Renal pelvis (tissue), 12 donors: ENCODE results near the gene SEC23IP. TPM values are rescaled to one million over a fixed set of nuclear protein-coding genes. Genes with fewer than 3 reads are reported as not detected.
"Not testable (repeated sequence)": the region's sequence is repeated elsewhere in the genome, so short reads cannot be mapped to it uniquely, and the experiment has no call there.

Source experiments
- DNase-seq: peaks from one replicate; pipeline ENCODE4 v3.0.0-alpha.2; 2013
- long read RNA-seq, 16 experiments: transcript quantifications; one replicate each; lab custom pipeline, GENCODE V29; 2026
- polyA plus RNA-seq, 3 donors: library from polyadenylated mRNA; unstranded; fragments of 120-200 nt; gene quantifications; one replicate each; pipeline ENCODE4 v1.2.1, GENCODE V29; 2013; ENCODE audit not compliant: insufficient read length in 3 of 3

The SEC23IP gene
- 10 to 100 TPM; 67.7 to 73.6 (median 70.5) TPM for polyA plus RNA-seq
- long read RNA-seq, donor 1, partial matches to known transcripts = 0 of 2 reads
- long read RNA-seq, donor 1, other reads (novel, unspliced or antisense) = 0 of 2 reads
- long read RNA-seq, donor 2 = 0 reads
- long read RNA-seq, donor 3, partial matches to known transcripts = 5 of 5 reads
- long read RNA-seq, donor 3, other reads (novel, unspliced or antisense) = 0 of 5 reads
- long read RNA-seq, donor 4, partial matches to known transcripts = 20 of 21 reads
- long read RNA-seq, donor 4, other reads (novel, unspliced or antisense) = 0 of 21 reads
- long read RNA-seq, donor 5, full-length matches to known transcripts = 2 of 7 reads
- long read RNA-seq, donor 5, partial matches to known transcripts = 5 of 7 reads
- long read RNA-seq, donor 5, other reads (novel, unspliced or antisense) = 0 of 7 reads
- long read RNA-seq, donor 6, full-length matches to known transcripts = 2 of 12 reads
- long read RNA-seq, donor 6, partial matches to known transcripts = 10 of 12 reads
- long read RNA-seq, donor 6, other reads (novel, unspliced or antisense) = 0 of 12 reads
- long read RNA-seq, donor 7, partial matches to known transcripts = 14 of 15 reads
- long read RNA-seq, donor 7, other reads (novel, unspliced or antisense) = 0 of 15 reads
- long read RNA-seq, donor 8, full-length matches to known transcripts = 2 of 2 reads
- long read RNA-seq, donor 8, partial matches to known transcripts = 0 of 2 reads
- long read RNA-seq, donor 8, other reads (novel, unspliced or antisense) = 0 of 2 reads
- long read RNA-seq, donor 9, full-length matches to known transcripts = 3 of 3 reads
- long read RNA-seq, donor 9, partial matches to known transcripts = 0 of 3 reads
- long read RNA-seq, donor 9, other reads (novel, unspliced or antisense) = 0 of 3 reads
- long read RNA-seq, donor 10 = 0 reads
- long read RNA-seq, donor 11, partial matches to known transcripts = 11 of 14 reads
- long read RNA-seq, donor 11, other reads (novel, unspliced or antisense) = 0 of 14 reads
- long read RNA-seq, donor 12, partial matches to known transcripts = 20 of 21 reads
- long read RNA-seq, donor 12, other reads (novel, unspliced or antisense) = 0 of 21 reads
- long read RNA-seq, donor 13, partial matches to known transcripts = 5 of 5 reads
- long read RNA-seq, donor 13, other reads (novel, unspliced or antisense) = 0 of 5 reads
- long read RNA-seq, donor 14 = 0 reads
- long read RNA-seq, donor 15, full-length matches to known transcripts = 6 of 6 reads
- long read RNA-seq, donor 15, partial matches to known transcripts = 0 of 6 reads
- long read RNA-seq, donor 15, other reads (novel, unspliced or antisense) = 0 of 6 reads
- long read RNA-seq, donor 16, full-length matches to known transcripts = 1 of 22 reads
- long read RNA-seq, donor 16, partial matches to known transcripts = 21 of 22 reads
- long read RNA-seq, donor 16, other reads (novel, unspliced or antisense) = 0 of 22 reads

- DNase-seq = peak; percentile 95
Observed at GRCh38 chr10:119892188-119893065, at the start of gene SEC23IP. SEC23IP (plus strand) TSS chr10:119892730; CDS start chr10:119892783, 53 bp downstream.

- no peak for DNase-seq
Observed at GRCh38 chr10:119845656-119846055, 46.9 kb upstream of the SEC23IP start.

- DNase-seq = no peak
Observed at GRCh38 chr10:119849031-119849789, 43.3 kb upstream of the SEC23IP start.

GRCh38 chr10:119849944-119850343 is 42.6 kb upstream of the SEC23IP start:
- no peak for DNase-seq

GRCh38 chr10:119852277-119852676 is 40.3 kb upstream of the SEC23IP start:
- DNase-seq = no peak

- DNase-seq = no peak
Observed at GRCh38 chr10:119852822-119853221, 39.7 kb upstream of the SEC23IP start.

GRCh38 chr10:119853574-119853973 is 39.0 kb upstream of the SEC23IP start:
- DNase-seq = no peak

- no peak for DNase-seq
Observed at GRCh38 chr10:119858063-119858462, 34.5 kb upstream of the SEC23IP start.

GRCh38 chr10:119859420-119860258 is 32.9 kb upstream of the SEC23IP start:
- DNase-seq = peak; percentile 16

- DNase-seq = no peak
Observed at GRCh38 chr10:119860866-119861607, 31.5 kb upstream of the SEC23IP start.

- DNase-seq = no peak
Observed at GRCh38 chr10:119862524-119862923, 30.0 kb upstream of the SEC23IP start.

GRCh38 chr10:119863951-119864565 is 28.5 kb upstream of the SEC23IP start:
- no peak for DNase-seq

- no peak for DNase-seq
Observed at GRCh38 chr10:119865699-119866240, 26.8 kb upstream of the SEC23IP start.

GRCh38 chr10:119867317-119867716 is 25.2 kb upstream of the SEC23IP start:
- DNase-seq = no peak

GRCh38 chr10:119869398-119869797 is 23.1 kb upstream of the SEC23IP start:
- not testable (repeated sequence) for DNase-seq

- DNase-seq = peak; percentile 31
Observed at GRCh38 chr10:119871881-119872609, 20.5 kb upstream of the SEC23IP start.

- DNase-seq = no peak
Observed at GRCh38 chr10:119872610-119872859, 20.0 kb upstream of the SEC23IP start, which contains the start of gene MCMBP. MCMBP (minus strand) TSS chr10:119872843; CDS start chr10:119872584, 259 bp downstream.
